Forelimb muscle (tissue), 1 donor: ENCODE measurements around the gene GPX2. TPM values are rescaled to one million over a fixed set of nuclear protein-coding genes. Genes with fewer than 3 reads are reported as not detected.

Source experiments
- DNase-seq: peaks from one replicate; pipeline ENCODE4 v3.0.0-alpha.2; 2013; ENCODE audit warnings: low read depth
- polyA plus RNA-seq: library from polyadenylated mRNA; unstranded; fragments of 120-200 nt; gene quantifications from one replicate; pipeline ENCODE4 v1.2.1, GENCODE V29; 2013; ENCODE audit not compliant: insufficient read length

Gene GPX2
- polyA plus RNA-seq, 1 donor: 0.35 TPM

- no peak for DNase-seq
Measured at GRCh38 chr14:64940336-64940910, 2.1 kb downstream of the GPX2 start.

GRCh38 chr14:64939817-64940190 lies 2.7 kb downstream of the GPX2 start:
- DNase-seq: no peak

DNA sequence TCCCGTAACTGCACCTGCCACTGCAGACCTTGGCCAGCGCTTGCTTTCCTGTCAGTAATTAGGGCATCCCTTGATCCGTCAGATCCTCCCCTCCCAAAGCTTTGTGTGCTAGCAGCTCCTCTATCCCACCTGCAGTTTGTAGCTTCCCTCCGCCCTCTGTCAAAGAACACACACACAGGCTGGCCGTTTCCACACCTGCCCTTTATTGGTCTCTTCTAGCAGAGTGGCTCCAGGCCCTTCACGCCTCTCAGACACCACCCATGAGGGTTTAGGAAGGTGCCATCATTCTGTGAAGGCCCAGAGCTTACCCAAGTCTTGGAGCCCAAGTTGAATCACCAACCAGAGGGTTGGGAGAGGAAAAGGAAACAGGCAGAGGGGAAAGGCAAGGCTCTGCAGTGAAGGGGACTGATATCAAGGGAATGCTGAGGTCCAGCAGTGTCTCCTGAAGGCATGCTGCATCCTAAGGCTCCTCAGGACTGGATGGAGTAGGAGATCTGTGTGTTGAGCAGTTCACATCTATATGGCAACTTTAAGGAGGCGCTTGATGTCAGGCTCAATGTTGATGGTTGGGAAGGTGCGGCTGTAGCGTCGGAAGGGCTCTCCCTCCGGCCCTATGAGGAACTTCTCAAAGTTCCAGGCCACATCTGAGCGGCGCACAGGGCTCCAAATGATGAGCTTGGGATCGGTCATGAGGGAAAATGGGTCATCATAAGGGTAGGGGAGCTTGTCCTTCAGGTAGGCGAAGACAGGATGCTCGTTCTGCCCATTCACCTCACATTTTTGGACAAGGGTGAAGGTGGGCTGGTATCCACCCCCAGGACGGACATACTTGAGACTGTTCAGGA lies 3.4 kb downstream of the GPX2 start:
- DNase-seq: no peak

DNA sequence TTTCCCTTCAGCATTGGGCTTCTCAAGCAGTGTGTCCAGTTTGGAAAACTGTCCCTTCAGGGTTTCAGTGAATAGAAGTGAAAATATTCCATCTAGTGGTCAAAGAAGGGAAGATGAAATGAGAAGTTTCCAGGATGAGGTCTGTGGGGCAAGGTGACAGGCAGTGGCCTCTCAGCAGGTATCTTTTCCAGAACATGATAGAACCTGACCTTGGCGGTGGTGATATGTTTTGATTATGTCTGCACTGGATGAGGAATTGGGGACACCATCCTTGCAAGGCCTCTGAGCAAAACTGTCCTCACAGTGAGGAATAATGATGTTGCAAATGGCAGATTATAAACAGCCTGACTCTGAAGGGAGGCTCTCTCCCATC lies 4.7 kb downstream of the GPX2 start:
- DNase-seq: no peak

DNA sequence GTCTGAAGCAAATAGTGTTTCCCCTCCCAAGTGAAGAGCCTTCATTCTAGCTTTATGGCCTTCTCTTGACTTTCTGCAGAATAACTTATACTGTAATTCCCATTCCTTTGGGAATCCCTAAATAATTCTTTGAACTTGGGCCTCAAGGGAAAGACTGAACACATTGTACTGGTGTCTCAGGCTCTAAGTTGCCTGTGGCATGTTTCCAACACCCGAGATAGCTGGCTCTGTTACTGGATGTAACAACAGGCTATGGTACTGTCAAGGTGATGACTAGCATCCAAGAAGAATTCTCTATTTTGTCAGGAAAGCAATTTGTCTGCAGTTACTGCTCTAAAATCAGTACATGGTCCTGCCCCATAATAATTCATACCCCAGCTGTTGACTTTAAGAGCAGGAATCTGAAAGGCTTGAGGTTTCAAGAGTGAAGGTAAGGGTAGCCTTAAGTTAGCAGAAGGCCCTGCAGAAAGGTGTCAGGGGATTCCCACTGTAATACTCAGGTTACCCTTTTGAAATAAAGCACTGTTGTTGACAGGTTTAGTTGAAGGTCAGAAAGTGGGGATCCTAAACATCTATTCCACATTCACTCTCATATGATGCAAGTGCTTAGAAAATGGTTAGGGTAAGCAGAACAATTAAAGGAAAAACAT lies 5.2 kb downstream of the GPX2 start:
- DNase-seq: no peak

DNA sequence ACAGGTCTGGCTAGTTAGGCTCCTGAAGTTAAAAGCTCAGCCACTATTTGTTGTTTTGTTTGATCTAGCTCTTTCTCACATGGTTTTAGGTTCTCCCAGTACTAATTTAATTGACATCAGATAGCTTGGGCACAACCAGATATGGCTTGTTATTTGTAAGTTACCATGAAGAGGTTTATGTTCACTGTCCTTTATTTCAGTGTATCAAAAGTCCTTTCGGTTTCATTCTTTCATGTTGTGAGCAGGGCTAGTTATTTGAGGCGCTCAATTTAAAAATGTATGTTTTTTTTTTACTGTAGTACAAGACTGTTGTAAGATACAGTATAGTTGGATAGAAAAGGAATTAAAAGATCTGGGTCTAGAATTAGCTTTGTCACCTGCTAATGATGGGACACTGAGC lies 7.0 kb downstream of the GPX2 start:
- DNase-seq: no peak

DNA sequence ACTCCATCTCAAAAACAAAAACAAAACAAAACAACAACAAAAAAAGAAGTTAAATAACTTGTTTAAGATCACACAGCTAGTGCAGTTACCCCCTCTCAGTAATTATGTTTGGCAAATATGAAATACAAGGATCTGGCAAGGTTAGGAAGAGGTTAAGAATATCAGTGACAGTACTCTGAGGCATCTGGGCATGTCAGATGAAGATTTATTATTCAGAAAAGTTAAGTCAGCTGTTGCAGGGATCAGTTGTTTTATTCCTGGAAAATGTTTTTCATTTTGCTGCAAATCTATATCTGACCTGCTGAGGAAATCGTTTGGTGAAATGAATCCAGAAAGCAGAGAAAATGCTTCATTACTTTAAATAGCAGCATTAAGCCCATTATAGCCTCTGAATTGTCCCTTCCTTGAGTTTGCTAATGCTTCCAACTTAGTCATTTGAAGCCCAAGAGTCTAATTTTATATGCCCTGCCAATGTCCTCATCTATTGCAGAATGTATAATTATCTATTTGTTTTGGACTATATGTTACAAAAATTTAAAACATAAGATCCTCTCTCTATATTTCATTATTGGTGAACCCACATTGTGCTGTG lies 8.1 kb downstream of the GPX2 start:
- DNase-seq: no peak

DNA sequence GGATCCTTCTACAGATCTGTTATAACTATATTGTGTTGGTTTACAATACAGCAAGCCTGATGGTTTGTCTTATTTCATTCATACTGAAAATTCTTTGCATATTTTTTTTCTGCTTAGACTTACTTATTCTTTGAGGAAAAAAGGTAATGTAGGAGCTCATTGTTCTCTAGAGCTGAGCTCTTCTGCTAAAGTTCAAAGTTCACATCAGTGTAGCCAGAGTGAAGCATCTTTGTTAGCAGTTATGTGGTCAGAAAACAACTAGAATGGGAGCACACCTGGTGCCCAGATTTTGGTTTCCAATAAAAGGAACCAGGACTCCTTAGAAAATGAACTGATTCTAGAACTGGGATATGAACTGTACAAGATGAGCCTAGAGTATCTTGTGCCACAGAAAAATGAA lies 10.3 kb downstream of the GPX2 start:
- no peak for DNase-seq

DNA sequence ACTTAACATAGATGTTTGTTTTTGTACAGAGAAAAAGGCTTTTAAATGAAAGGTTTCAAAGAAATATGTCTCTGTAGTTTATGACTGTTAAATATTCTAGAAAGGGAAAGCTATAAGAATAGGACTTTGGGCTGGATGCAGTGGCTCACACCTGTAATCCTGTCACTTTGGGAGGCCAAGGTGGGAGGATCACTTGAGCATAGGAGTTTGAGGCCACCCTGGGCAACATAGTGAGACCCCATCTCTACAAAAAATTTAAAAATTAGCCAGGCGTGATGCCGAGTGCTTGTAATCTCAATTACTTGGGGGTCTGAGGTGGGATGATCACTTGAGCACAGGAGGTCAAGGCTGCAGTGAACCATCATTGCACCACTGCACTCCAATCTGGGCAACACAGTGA lies 11.4 kb downstream of the GPX2 start:
- DNase-seq: no peak

DNA sequence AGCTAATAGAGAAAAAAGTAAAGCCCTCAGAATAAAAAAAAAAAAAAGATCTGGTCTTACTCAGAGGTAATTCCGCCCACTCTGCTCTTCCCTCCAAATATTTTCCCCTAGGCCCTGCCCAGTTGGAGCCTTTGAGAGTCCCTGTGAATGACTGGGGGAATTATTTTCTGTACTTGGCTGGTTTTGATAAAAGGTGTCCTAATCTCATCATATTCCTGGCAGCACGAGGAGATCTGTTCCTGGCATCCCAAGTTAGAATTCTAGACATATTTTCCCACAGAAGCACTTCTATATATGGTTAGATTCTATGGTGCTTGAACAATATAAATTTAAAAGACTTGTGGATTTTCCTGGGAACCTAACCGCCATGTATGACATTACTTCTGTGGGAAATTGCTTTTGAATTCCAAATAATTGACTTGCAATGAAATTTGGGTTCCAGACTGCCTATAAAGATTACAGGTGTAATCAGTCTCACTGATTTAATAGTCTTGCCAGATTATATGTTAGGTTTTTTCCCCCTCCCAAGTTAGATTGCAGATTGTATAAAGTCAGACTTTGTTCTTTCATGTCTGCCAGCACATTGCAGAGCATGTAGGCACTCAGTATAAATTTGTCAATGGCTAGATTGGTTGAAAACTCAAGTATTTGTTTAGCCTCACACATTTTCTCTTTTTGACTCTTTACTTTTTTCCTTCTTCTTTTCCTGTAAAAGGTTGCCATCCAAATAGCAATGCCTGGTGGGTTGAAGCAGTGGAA lies 12.3 kb downstream of the GPX2 start:
- DNase-seq: no peak

DNA sequence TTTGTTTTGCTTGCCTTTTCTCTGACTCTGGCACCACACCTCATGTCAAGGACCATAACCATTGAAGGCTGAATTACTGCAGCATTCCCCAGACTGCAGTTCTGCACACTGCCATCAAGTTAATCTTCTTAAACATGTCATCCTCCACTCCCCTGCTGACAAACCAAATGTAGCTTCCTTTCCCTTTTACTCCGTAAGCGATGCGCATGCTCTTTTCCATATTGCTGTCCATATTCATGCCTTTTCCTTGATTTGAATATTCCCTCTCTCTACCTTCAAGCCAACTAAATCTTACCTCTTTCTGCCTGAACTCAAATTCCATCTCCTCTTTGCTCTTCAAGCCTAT lies 13.6 kb downstream of the GPX2 start:
- no peak for DNase-seq

GRCh38 chr14:64928239-64929013 lies 14.1 kb downstream of the GPX2 start:
- no peak for DNase-seq

GRCh38 chr14:64927031-64927430 lies 15.5 kb downstream of the GPX2 start:
- no peak for DNase-seq

DNA sequence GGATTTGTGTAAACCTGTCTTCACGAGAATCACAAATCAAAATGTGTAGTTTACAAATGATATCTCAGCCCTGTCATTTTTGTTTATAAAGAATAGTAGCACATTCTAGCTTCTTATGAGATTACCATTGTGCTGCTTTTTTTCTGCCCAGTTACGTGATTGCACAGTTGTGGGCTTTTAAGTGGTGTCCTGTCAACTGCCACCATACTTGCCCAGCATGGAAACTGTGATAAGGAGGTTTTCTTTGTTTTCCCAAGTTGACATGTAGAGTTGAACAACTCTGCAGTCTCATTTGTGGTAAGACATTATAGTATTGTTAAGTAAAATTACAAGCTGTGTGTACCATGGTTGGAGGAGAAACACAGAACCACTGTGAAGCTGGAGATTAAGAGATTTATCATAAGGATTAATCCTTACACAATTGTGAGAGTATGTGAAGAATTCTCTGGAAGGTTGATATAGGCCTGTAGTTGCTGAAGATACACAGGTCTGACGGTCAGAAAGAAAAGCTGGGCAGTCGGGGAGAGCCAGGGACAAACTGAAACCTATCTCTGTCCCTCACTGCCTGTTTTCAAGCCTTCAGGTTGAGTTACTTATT lies 16.0 kb downstream of the GPX2 start:
- DNase-seq: no peak

DNA sequence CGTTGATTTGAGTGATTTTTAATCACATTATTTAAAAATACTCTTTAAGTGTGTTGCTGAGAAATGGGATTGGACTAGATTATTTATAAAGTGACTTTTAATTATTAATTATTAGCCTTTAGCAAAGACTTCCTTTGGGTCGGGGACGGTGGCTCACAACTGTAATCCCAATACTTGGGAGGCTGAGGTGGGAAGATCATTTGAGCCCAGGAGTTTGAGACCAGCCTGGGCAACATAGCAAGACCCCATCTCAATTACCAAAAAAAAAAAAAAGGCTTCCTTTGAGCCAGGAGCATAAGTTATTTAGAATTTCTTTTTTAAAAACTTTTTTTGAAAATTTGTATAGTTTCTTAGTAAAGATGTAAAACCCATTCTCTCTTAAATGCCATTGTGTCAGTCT lies 19.5 kb downstream of the GPX2 start:
- no peak for DNase-seq

DNA sequence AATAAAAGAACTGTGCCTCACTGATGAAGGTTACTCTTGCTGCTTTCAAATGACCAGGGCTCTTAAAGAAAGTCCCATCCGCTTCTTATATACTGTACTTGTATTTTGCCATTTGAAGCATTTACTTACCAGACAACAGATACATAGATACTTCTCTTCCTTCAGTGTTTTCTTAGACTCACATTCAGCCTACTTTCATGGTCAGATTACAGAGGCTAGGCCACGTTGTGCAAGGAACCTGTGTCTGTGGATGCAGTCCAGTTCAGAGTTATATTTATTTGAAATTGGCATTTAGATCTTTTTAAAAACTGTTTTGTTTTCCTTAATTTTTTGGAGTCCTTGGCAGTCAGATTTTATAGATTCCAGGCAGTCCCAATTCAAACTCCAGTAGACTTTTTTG lies 22.1 kb downstream of the GPX2 start:
- DNase-seq: no peak

DNA sequence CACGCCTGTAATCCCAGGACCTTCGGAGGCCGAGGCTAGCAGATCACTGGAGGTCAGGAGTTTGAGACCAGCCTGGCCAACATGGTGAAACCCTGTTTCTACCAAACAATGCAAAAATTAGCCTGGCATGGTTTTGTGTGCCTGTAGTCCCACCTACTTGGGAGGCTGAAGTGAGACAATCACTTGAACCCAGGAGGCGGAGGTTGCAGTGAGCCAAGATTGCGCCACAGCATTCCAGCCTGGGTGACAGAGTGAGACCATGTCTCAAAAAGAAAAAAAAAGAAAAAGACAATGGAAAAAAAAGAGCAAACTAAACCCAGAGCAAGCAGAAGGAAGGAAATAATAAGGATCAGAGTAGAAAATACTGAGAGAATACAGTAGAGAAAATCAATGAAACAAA lies 22.9 kb downstream of the GPX2 start:
- no peak for DNase-seq

DNA sequence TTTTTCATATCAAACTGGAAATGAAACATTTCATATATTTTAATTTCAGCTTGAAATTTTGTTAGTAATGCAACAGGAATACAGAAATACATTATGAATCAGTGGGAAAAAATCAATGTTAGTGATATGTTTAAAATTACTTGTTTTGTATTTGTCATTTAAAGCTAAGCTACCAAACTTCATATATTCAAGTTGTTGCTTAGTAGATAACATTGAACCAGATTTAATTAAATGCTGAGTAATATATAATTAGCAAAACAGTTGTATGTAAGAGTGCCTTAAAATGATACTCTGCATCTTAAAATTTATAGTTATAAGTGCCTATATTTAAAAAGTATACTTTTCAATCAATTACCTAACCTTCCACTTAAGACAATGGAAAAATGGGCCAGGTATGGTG lies 23.3 kb downstream of the GPX2 start:
- no peak for DNase-seq

DNA sequence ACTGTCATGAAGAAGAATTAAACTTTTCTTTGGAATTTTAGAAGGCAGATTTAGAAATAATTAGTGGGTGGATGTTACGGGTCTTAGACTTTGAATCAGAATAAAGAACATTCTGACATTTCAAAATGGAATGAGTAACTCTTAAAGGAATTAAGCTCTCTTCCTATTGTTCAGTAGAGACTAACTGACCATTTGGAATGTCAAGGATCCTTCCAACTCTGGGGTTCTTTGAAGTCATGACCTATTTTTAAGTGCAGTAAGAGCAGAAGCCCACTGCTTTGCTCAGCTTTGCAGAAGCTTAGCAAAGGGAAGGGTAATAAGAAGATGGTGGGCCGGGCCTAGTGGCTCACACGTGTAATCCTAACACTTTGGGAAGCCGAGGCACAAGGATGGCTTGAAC lies 24.3 kb downstream of the GPX2 start:
- DNase-seq: no peak

DNA sequence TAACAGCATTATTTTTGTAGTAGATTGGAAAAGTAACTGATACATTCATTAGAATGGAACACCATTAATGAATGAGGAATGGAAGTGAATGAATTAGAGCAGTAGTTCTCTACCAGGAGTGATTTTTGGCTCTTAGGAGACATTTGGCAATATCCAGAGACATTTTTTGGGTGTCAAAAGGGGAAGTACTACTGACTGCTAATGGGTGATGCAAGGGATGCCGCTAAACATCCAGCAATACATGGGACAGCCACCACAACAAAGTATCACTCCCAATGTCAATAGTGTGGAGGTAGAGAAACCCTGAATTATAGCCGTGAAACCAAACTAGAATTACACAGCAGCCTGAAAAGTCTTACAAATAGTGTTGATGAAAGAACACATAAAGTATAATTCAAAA lies 26.7 kb downstream of the GPX2 start:
- DNase-seq: no peak

GRCh38 chr14:64915029-64915424 lies 27.5 kb downstream of the GPX2 start:
- DNase-seq: no peak
